C4-2B (cell line): ENCODE measurements around the gene PPP1R15B.

Experiments
- CTCF ChIP-seq: fragments of 450-650 bp; conservative IDR thresholded peaks from 2 replicates; pipeline ENCODE4 v1.5.1; 2017; ENCODE audit warnings: mild to moderate bottlenecking
- ZFX ChIP-seq: fragments of 450-650 bp; IDR thresholded peaks from 2 replicates; pipeline ENCODE4 v1.6.1; 2017

- no peak for TF ChIP-seq ZFX
- no peak for TF ChIP-seq CTCF
Measured at GRCh38 chr1:204437796-204438570, 26.4 kb upstream of the PPP1R15B start.
